ENCODE results near the gene FNBP1. TPM values are rescaled to one million over a fixed set of nuclear protein-coding genes. Genes with fewer than 3 reads are reported as not detected.

Gene FNBP1
- total and polyA plus RNA-seq, 7 experiments from 2014 or later, result 138 to 207 (median 166) TPM

GRCh38 chr9:129885670-129886106 is 157.3 kb downstream of the FNBP1 start:
- Histone ChIP-seq H3K36me3 (ENCODE audit: control insufficient read depth in 2 of 3, insufficient read depth in 3 of 3, low read length in 3 of 3) (peaks cover 0 to 4% (median 0%) of the 10 kb centered on the region in 3 experiments), H3K27ac (ENCODE audit: low read depth, low read length) (peak overlapping the region; percentile 99), H3K4me1 (ENCODE audit: control insufficient read depth in 2 of 2, insufficient read depth in 2 of 2, low read length in 2 of 2) (peaks cover 27 to 44% of the 10 kb centered on the region in 2 donors), H3K9me3 (ENCODE audit: control insufficient read depth in 2 of 3, low read length in 3 of 3) (no peaks in the 10 kb centered on the region), H3K4me3 (ENCODE audit: low read length) (peak overlapping the region; percentile 58), H3K27me3 (ENCODE audit: control insufficient read depth in 2 of 2, insufficient read depth in 2 of 2, low read length in 2 of 2) (no peaks in the 10 kb centered on the region)
- Mint-ChIP-seq H3K9me3 (peaks cover 0 to 14% (median 0%) of the 10 kb centered on the region in 11 donors), H3K4me3 (peak overlapping the region; percentile 85 to 98 (median 94)), H3K36me3 (peaks cover 0 to 33% (median 6%) of the 10 kb centered on the region in 5 donors), H3K27ac (peak overlapping the region; percentile 97 to 100 (median 100)), H3K4me1 (peaks cover 45 to 70% (median 60%) of the 10 kb centered on the region in 7 donors), H3K27me3 (peaks cover 0 to 4% (median 0%) of the 10 kb centered on the region in 5 donors)
- DNase-seq (peak; percentile 74 to 96 (median 81)), ATAC-seq (peak; percentile 54)
- POLR2A ChIA-PET, result interaction anchor here (0.6 to 11.8 kb wide), 21 partner anchors 8 to 209 kb away, joined by 3 to 202 read pairs (median 5); partner anchors contain the start of genes C9orf78, FNBP1, GPR107 and USP20
- intact Hi-C loops (cut with micrococcal nuclease), result loop anchor here (1.0 to 5.0 kb wide), 10 partner anchors 10 to 473 kb away; partner anchors contain the start of gene NTMT1 (in 1 of the 2)
- CTCF ChIA-PET, result interaction anchor here (0.7 to 2.5 kb wide), 20 partner anchors 8 to 215 kb away, joined by 3 to 10 read pairs (median 4); partner anchors contain the start of genes C9orf78 and USP20

- Mint-ChIP-seq H3K4me3 (peak overlapping the region; percentile 85 to 98 (median 94)), H3K27ac (peak overlapping the region; percentile 97 to 100 (median 100)), H3K27me3 (peaks cover 0 to 4% (median 0%) of the 10 kb centered on the region in 5 donors), H3K36me3 (peaks cover 0 to 28% (median 6%) of the 10 kb centered on the region in 5 donors), H3K9me3 (peaks cover 0 to 14% (median 0%) of the 10 kb centered on the region in 11 donors), H3K4me1 (peaks cover 43 to 64% (median 55%) of the 10 kb centered on the region in 7 donors)
- ATAC-seq, result no peak
- intact Hi-C loops (cut with micrococcal nuclease), result loop anchor here (1.0 to 5.0 kb wide), 9 partner anchors 37 to 473 kb away; partner anchors contain the start of gene NTMT1 (in 1 of the 2)
- Histone ChIP-seq H3K4me3 (ENCODE audit: low read length) (peak overlapping the region; percentile 58), H3K9me3 (ENCODE audit: control insufficient read depth in 2 of 3, low read length in 3 of 3) (no peaks in the 10 kb centered on the region), H3K36me3 (ENCODE audit: control insufficient read depth in 2 of 3, insufficient read depth in 3 of 3, low read length in 3 of 3) (peaks cover 0 to 7% (median 0%) of the 10 kb centered on the region in 3 experiments), H3K27ac (ENCODE audit: low read depth, low read length) (peak overlapping the region; percentile 99), H3K4me1 (ENCODE audit: control insufficient read depth in 2 of 2, insufficient read depth in 2 of 2, low read length in 2 of 2) (peaks cover 27 to 44% of the 10 kb centered on the region in 2 donors), H3K27me3 (ENCODE audit: control insufficient read depth in 2 of 2, insufficient read depth in 2 of 2, low read length in 2 of 2) (no peaks in the 10 kb centered on the region)
- ChIA-PET CTCF (interaction anchor here (0.6 to 2.5 kb wide), 21 partner anchors 8 to 216 kb away, joined by 3 to 10 read pairs (median 4); partner anchors contain the start of genes C9orf78 and USP20), POLR2A (interaction anchor here (0.6 to 11.8 kb wide), 24 partner anchors 9 to 210 kb away, joined by 3 to 202 read pairs (median 4); partner anchors contain the start of genes C9orf78, FNBP1, GPR107 and USP20)
- peak in 4 of 9 donors; percentile 25 to 65 (median 38) for DNase-seq
These were observed 157.8 kb downstream of the FNBP1 start for GRCh38 chr9:129885018-129885669.

- peak overlapping the region; percentile 85 to 98 (median 94) for H3K4me3 Mint-ChIP-seq
- peak; percentile 86 to 97 (median 96) for DNase-seq
- peaks cover 0 to 22% (median 6%) of the 10 kb centered on the region in 5 donors for H3K36me3 Mint-ChIP-seq
- H3K4me1 ChIP-seq (ENCODE audit: control insufficient read depth in 2 of 2, insufficient read depth in 2 of 2, low read length in 2 of 2), result peaks cover 20 to 37% of the 10 kb centered on the region in 2 donors
- CTCF ChIA-PET, result interaction anchor here (0.6 to 2.5 kb wide), 19 partner anchors 9 to 216 kb away, joined by 3 to 10 read pairs (median 4); partner anchors contain the start of genes C9orf78 and USP20
- peaks cover 0 to 4% (median 0%) of the 10 kb centered on the region in 5 donors for H3K27me3 Mint-ChIP-seq
- peak overlapping the region; percentile 58 for H3K4me3 ChIP-seq (ENCODE audit: low read length)
- peaks cover 0 to 14% (median 0%) of the 10 kb centered on the region in 11 donors for H3K9me3 Mint-ChIP-seq
- H3K4me1 Mint-ChIP-seq, result peaks cover 37 to 57% (median 48%) of the 10 kb centered on the region in 7 donors
- H3K27me3 ChIP-seq (ENCODE audit: control insufficient read depth in 2 of 2, insufficient read depth in 2 of 2, low read length in 2 of 2), result no peaks in the 10 kb centered on the region
- intact Hi-C loops (cut with micrococcal nuclease), result loop anchor here (1.0 to 5.0 kb wide), 16 partner anchors 15 to 472 kb away; partner anchors contain the start of genes C9orf78 (in 2 of the 2), TOR1A (in 2 of the 2), USP20 (in 2 of the 2) and FNBP1 (in 1 of the 2)
- POLR2A ChIA-PET, result interaction anchor here (0.6 to 11.8 kb wide), 19 partner anchors 10 to 191 kb away, joined by 3 to 202 read pairs (median 5); partner anchors contain the start of genes C9orf78, FNBP1, GPR107 and USP20
- ATAC-seq, result peak; percentile 69
- H3K27ac ChIP-seq (ENCODE audit: low read depth, low read length), result peak overlapping the region; percentile 99
- peak overlapping the region; percentile 97 to 100 (median 100) for H3K27ac Mint-ChIP-seq
- H3K9me3 ChIP-seq (ENCODE audit: control insufficient read depth in 2 of 3, low read length in 3 of 3), result no peaks in the 10 kb centered on the region
- peaks cover 0 to 14% (median 0%) of the 10 kb centered on the region in 3 experiments for H3K36me3 ChIP-seq (ENCODE audit: control insufficient read depth in 2 of 3, insufficient read depth in 3 of 3, low read length in 3 of 3)
These were observed 158.6 kb downstream of the FNBP1 start for GRCh38 chr9:129884220-129885017.

DNA sequence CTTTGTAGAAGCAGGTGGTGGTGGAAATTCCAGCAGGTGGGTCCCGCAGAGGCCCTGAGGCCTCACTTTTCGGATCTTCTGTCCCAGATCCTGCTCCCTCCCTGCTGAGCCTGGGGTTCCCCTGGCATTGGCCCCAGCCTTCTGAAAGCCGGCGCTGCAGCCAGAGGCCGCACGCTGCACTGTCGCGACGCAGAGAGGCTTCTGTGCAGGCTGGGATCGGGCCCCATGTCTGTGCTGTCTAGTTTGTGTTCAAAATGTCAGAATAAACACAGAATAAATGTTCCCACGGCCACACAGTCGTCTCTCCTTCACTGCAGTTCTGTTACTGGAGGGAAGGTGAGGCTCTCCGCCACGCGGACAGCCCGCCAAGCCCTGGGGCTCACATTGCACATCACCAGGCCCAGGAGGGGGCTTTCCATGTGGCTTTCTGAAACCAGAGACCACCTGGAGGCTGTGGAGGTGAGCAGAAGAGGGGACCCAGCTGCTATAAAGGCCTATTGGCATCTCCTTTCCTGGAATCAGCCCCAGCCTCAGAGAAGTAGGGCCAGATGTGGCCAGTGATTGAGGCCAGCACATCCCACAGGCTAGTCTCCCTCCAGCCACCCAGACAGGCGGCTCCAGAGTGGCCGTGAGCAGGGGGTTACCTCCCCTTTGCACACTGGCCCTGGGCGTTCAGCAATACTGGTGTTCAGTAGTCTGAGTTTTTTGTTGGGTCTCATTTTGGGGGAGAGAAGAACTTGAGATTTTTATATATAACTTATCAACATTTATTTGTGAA is 161.3 kb downstream of the FNBP1 start:
- H3K27me3 Mint-ChIP-seq, result no peaks in the 10 kb centered on the region
- no peak for DNase-seq
- Histone ChIP-seq H3K9me3 (ENCODE audit: control insufficient read depth in 2 of 3, low read length in 3 of 3) (no peaks in the 10 kb centered on the region), H3K27ac (ENCODE audit: low read depth, low read length) (peak overlapping the region; percentile 8), H3K36me3 (ENCODE audit: control insufficient read depth in 2 of 3, insufficient read depth in 3 of 3, low read length in 3 of 3) (peaks cover 0 to 28% (median 0%) of the 10 kb centered on the region in 3 experiments), H3K4me3 (ENCODE audit: low read length) (no peak overlapping the region), H3K4me1 (ENCODE audit: control insufficient read depth in 2 of 2, insufficient read depth in 2 of 2, low read length in 2 of 2) (peaks cover 15 to 27% of the 10 kb centered on the region in 2 donors), H3K27me3 (ENCODE audit: control insufficient read depth in 2 of 2, insufficient read depth in 2 of 2, low read length in 2 of 2) (no peaks in the 10 kb centered on the region)
- no peak for ATAC-seq
- CTCF ChIA-PET, result interaction anchor here (0.7 to 1.0 kb wide), 2 partner anchors 12 to 13 kb away, joined by 3 read pairs; no protein-coding TSS in a partner anchor
- peaks cover 0 to 2% (median 0%) of the 10 kb centered on the region in 11 donors for H3K9me3 Mint-ChIP-seq
- H3K4me3 Mint-ChIP-seq, result no peak overlapping the region
- peaks cover 0 to 23% (median 0%) of the 10 kb centered on the region in 5 donors for H3K36me3 Mint-ChIP-seq
- peak overlapping the region in 8 of 9 donors; percentile 7 to 100 (median 75) for H3K27ac Mint-ChIP-seq
- H3K4me1 Mint-ChIP-seq, result peaks cover 20 to 39% (median 26%) of the 10 kb centered on the region in 7 donors
- intact Hi-C loops (cut with micrococcal nuclease), result loop anchor here in 1 of 2 donors (5.0 kb wide), 1 partner anchor 59 kb away; the partner anchor contains the start of gene TOR1A
- POLR2A ChIA-PET, result interaction anchor here (9.5 to 11.8 kb wide), 2 partner anchors 16 to 48 kb away, joined by 154 to 202 read pairs; partner anchors contain the start of genes C9orf78 and USP20

Data from naive thymus-derived CD4-positive, alpha-beta T cell (primary cell).